ENCODE measurements around the gene KIAA0753.
A peak's percentile ranks its signal among the peaks of the same experiment; 100 is the strongest.

The KIAA0753 gene

GRCh38 chr17:6640536-6641246, at the start of gene KIAA0753, which contains the start of gene TXNDC17:
Gene KIAA0753 (minus strand): TSS chr17:6640711. CDS start chr17:6635103, 5,608 bp downstream.
Gene TXNDC17 (plus strand): TSS chr17:6641060. CDS start chr17:6641083, 23 bp downstream.
- no peak for TF ChIP-seq CTCF (conservative IDR thresholded peaks at IDR 0.05; ENCODE audit: control insufficient read depth, insufficient read depth, low read depth, low read length)
- peak; percentile 87 for DNase-seq (ENCODE audit: low read depth)
- H3K4me3 ChIP-seq (ENCODE audit: control insufficient read depth, low read depth, low read length) = peak within 1 kb of the TSS; percentile 94

- H3K4me3 ChIP-seq (ENCODE audit: control insufficient read depth, low read depth, low read length) = no peak overlapping the region
- TF ChIP-seq CTCF (conservative IDR thresholded peaks at IDR 0.05; ENCODE audit: control insufficient read depth, insufficient read depth, low read depth, low read length) = no peak
- DNase-seq (ENCODE audit: low read depth) = no peak
Measured at GRCh38 chr17:6688944-6689343, 48.4 kb upstream of the KIAA0753 start.

- H3K4me3 ChIP-seq (ENCODE audit: control insufficient read depth, low read depth, low read length) = no peak overlapping the region
- TF ChIP-seq CTCF (conservative IDR thresholded peaks at IDR 0.05; ENCODE audit: control insufficient read depth, insufficient read depth, low read depth, low read length) = no peak
- DNase-seq (ENCODE audit: low read depth) = no peak
Measured at GRCh38 chr17:6686026-6686425, 45.5 kb upstream of the KIAA0753 start.

- no peak for DNase-seq (ENCODE audit: low read depth)
- TF ChIP-seq CTCF (conservative IDR thresholded peaks at IDR 0.05; ENCODE audit: control insufficient read depth, insufficient read depth, low read depth, low read length) = no peak
- no peak overlapping the region for H3K4me3 ChIP-seq (ENCODE audit: control insufficient read depth, low read depth, low read length)
Measured at GRCh38 chr17:6684881-6685767, 44.6 kb upstream of the KIAA0753 start.

GRCh38 chr17:6684460-6684783, 43.9 kb upstream of the KIAA0753 start:
- no peak for DNase-seq (ENCODE audit: low read depth)
- no peak for TF ChIP-seq CTCF (conservative IDR thresholded peaks at IDR 0.05; ENCODE audit: control insufficient read depth, insufficient read depth, low read depth, low read length)

GRCh38 chr17:6683730-6684459, 43.4 kb upstream of the KIAA0753 start:
- H3K4me3 ChIP-seq (ENCODE audit: control insufficient read depth, low read depth, low read length) = no peak overlapping the region
- TF ChIP-seq CTCF (conservative IDR thresholded peaks at IDR 0.05; ENCODE audit: control insufficient read depth, insufficient read depth, low read depth, low read length) = no peak
- DNase-seq (ENCODE audit: low read depth) = no peak

More at GRCh38 chr17:6684460-6684783, 43.9 kb upstream of the KIAA0753 start:
- H3K4me3 ChIP-seq (ENCODE audit: control insufficient read depth, low read depth, low read length) = no peak overlapping the region
